Stimulated activated CD4-positive, alpha-beta T cell treated with anti-CD3 and anti-CD28 coated beads, Interleukin-2, amount 100 ng/mL, for 24 hours (primary cell): ENCODE results near the gene TMEM239.
A peak's percentile ranks its signal among the peaks of the same experiment; 100 is the strongest.
"Not testable (repeated sequence)": the region's sequence is repeated elsewhere in the genome, so short reads cannot be mapped to it uniquely, and the experiment has no call there.

Experiments used
- DNase-seq, 2 donors: peaks; one replicate each; pipeline ENCODE4 v3.0.0-alpha.2; 2020

The TMEM239 gene

DNA sequence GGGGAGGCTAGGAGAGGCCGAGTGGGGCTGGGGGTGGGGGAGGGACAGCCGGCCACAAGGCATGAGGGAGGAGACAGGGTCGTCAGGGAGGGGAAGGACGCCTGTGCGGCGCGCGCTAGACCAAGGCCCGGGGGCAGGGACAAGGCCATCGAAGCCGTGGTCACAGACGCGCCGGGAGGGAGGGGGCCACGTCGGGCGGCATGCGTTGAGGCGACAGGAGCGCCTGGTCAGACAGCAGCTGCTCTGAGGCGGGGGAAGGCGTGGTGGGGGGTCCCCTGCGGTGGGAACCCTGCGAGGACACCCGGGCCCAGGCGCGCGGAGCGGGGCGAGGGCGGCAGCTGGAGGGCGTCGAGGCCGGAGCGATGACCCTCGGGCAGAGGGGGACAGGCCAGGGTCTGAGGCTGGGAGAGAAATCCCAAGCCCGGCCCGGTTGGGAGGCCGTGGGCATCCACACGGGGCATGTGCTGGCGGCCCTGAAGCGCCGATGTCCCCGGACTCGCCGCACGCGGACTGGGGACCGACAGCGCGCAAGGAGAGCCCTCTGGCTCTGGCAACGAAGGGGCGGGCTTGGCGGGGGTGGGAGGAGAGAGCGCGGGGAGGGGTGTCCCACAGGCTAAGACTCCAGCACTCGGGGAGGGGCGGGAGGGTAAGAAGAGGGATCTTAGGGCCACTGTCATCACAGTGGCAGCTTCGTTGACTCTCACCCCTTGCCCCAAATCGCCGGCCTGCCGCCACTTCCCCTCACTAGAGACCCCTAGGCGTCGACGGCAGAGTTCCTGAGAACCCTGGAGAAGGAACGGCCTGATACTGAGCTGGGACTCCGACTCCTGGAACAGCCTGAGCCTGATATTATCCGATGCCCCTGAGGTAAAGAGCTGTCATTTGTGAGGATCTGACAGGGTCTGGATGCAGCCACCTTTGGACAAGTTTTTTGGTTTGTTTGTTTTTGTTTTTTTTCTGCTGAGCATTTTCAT, 5.0 kb downstream of the TMEM239 start:
- peak in 1 of 2 donors; percentile 17 for DNase-seq

DNA sequence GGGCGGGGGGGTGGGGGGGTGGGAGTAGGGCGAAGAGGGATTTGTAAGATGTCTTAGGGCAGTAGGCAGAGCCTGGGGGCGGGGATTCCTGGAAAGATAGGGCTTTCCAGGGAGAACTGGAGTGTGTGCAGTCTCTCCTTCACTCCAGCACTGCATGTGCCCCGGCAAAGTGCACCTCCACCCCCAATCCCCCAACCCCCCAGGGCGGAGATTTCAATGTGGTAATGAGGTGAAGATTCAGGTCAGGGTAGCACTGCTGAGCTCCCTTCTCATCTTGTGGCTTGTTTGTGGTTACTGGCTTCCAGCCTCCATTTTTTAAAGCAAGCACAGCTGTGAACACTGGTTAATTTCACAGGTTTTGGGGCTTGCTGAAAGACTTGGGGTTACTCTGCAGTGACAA, 5.9 kb downstream of the TMEM239 start:
- DNase-seq: no peak

DNA sequence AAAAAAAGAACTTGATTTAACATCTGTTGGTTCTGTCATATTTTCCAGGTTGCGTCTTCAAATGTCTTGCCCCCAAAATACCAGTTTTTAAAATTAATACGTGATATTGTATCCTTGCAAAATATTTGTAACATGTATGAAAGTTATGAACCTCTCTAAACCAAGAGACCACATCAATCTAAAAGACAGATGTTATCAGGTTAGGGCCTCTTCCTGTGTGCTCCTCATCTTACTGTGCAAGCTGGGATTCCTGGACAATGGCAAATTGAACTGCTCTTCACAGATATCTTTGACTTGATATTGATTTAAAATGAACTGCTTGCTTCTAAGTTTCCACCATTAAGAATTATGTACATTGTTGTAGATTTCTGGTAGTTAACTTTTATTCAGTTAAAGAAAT, 9.6 kb downstream of the TMEM239 start:
- DNase-seq: peak in 1 of 2 donors; percentile 11

DNA sequence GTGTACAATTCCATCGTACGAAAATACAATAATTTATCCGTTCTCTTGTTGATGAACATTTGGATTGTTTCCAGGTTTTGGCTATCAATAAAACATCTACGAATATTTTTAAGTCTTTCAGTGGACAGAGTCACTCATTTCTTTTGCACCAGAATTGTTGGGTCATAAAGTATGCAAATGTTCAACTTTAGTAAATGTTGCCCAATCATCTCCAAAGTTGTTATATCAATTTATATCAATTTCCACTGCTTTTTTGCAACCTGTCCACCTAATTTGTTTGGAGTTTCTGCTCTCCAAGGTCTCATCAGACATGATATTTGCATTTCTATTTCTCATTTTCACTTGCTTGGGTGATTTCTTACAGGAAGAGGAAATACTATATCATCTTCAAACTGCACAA, 10.5 kb downstream of the TMEM239 start:
- no peak for DNase-seq

DNA sequence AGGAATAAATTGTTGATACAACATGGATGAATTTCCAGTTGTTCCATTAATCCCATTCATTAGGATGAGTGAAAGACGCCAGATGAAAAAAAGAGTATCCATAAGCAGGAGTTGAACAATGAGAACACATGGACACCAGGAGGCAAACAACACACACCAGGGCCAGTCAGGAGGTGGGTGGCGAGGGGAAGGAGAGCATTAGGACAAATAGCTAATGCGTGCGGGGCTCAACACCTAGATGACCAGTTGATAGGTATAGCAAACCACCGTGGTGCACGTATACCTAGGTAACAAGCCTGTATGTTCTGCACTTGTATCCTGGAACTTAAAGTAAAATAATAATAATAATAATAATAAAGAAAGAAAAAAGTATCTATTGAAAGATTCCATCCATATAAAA, 13.2 kb downstream of the TMEM239 start:
- no peak for DNase-seq

DNA sequence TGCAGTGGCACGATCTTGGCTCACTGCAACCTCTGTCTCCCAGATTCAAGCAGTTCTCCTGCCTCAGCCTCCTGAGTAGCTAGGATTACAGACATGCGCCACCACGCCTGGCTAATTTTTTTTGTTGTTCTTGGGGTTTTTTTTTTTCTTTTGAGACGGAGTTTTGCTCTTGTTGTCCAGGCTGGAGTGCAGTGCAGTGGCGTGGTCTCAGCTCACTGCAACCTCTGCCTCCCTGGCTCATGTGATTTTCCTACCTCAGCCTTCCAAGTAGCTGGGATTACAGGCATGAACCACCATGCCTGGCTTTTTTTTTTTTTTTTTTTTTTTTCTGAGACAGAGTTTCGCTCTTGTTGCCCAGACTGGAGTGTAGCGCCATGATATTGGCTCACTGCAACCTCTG, 15.0 kb downstream of the TMEM239 start:
- not testable (repeated sequence) for DNase-seq

DNA sequence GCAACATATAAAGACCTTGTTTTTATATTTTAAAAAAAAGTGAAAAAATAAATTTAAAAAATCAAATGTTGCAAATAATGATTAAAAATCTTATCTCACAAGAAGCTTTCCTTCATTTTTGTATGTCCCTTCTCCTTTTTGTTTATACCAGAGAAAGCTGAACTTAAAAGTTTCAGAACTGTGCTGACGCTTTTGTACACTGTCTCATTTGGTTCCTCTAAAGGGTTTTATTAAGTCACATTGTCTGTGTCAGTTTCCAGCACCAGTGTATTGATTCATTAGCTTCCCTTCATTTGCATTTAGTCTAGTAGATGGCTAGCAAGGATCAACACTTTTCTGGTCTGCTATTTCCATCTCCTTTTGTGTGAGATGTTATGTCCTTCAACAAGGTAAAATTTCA, 17.6 kb downstream of the TMEM239 start:
- no peak for DNase-seq

DNA sequence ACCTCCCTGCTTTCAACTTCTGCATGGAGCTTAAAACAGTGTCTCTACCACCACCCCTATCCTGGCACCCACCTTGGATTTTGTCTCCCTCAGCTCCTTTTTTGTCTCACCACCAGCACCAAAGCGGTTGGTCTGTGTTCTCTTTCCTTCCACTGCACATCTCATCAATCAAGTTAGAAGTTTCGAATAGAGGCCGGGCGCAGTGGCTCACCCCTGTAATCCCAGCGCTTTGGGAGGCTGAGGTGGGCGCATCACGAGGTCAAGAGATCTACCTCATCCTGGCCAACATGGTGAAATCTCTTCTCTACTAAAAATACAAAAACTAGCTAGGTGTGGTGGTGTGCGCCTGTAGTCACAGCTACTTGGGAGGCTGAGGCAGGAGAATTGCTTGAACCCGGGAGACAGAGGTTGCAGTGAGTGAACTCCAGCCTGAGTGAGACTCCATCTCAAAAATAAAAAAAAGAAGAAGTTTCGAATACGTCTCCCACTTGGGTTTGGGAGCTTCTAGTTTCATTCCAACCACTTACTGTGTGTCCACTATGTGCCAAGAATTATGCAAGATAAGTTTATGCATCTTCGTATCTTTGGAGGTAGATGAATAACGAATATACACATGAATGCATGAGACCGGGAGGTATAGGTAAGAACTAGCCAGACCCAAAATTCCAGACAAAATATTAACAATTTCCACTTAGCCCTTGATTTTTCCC, 18.4 kb downstream of the TMEM239 start:
- DNase-seq: no peak

DNA sequence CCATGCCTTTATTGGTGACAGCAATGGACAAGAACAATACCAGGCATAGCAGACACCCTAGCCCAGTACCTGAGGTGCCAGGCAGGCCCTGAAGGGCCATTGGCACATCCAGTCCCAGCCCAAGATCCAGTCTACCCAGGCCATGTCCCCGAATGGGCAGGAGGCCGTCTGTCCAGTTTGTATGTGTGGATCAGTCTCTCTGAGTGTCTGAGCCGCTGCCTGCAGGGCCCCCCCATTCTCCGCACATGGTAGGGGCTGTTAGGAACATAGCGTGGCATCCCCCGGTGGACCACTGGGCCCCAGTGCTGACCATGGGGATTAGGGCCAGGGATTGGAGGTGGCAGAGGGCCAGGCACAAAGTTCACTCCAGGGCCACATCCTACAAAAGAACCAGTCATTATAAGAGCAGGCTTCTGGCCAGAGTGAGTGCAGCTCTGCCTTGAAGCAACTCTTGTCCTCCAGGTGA, 19.2 kb downstream of the TMEM239 start:
- no peak for DNase-seq

DNA sequence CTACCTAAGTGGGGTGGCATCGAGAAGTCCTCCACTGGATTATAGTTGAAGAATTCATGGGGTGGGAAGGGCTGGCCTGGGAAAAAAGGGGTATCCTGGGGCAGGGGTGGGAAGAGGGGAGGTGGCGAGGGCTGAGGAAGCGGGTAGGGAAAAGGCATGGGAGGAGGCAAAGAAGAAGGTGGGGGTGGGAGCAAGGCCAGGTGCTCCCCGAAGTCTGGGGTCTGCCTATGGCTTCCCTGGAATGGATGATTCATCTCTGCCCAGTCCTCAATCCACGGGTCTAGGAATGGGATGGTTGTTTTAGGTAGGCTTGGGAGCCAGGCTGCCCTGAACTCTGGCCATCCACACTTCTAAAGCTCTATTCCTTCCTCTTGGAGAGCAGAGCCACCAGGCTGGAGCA, 19.9 kb downstream of the TMEM239 start:
- no peak for DNase-seq

DNA sequence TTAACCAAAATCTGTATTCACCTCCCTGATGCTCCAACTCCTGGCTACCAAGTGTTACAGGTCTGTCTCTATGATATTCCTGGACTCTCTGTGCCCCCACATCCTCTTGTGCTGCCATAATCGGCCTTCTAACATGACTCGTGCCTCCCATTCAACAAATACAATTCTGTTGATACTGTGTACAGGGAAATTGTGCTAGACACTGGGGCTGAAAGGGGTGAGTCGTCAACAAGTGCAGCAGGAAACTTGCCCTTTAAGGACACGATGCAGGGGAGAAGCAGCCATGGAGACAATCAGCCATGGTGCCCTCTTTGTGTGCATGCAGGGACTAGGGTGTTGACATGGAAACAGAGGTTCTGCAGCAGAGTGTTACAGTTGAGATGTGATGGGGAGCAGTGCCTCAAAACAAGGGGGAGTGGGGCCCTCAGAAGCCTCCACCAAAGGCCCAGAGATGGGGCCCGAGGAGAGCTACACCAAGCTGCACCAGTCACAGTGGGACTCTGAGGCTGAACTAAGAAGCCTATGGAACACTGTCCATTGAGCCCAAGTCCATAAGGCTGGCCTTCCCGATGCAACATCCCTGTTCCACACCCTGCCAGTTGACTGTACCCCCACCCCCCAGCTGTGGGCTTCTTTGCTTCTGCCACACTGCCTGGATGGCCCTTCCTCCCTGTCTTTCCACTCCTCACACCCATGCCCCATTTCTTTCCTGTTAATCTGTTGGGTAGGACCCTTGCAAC, 21.2 kb downstream of the TMEM239 start:
- no peak for DNase-seq

DNA sequence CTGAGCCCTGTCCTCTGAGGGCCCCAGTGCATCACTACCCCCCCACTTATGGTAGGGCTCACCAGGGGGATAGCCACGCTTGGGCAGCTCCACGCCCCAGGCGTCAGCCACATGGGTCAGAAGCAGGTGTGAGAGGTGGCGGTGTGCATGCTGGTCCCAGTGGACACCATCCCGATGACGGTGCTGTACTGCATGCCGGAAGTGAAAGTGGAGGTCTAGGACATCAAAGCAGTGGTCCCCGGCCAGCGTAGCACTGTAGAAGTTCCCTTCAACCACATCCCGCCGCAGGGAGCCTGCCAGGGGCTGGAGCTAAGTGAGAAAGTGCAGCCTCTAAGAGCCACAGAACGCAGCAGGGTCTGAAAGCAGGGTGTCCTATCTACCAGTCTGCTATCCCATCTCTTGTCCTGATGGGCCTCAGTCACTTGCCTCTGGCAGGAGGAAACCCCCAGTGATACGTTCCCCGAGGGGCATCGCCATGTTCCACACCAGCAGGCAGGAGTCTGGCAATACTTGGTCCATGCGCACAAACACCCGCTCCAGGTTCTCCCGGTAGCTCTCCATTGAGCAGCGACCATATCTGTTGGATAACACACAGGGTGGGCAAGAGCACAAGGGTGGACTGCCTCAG, 22.1 kb downstream of the TMEM239 start:
- no peak for DNase-seq

DNA sequence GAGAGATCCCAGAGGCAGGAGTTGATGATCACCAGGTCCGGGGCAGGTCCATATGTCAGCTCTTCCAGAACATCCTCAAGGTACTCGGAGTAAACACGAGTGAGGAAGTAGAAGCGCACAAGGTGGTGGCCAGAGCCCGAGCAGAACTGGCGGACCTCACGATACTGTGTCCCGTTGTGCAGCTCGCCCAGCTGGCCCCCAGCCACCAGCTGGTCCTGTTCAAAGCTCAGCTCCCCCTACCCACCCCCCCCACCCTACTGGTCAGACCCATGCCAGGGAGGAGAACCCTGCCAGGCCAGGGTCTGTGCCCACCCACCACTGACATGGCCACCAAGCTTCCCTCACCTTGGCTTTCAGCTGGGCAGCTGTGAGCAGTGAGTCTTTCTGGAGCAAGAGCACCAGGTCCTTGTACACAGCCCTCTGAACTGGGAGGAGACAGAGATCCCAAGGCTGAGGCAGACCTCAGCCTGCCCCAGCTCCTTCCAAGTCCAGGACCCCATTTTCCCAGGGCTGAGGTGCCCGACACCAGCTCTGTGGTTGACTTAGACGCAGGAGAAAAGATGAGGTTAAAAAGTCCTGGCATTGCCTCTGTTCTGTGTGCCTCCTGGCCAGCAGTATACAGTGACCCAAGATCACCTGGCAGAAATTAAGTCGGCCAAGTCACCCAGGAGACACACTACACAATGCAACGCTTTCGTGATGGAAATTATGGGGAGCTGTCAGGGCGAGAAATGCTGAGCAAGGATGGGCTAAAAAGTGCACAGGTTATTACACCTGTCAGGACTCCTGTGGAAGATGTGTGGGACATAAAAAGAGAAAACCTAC, 22.9 kb downstream of the TMEM239 start:
- no peak for DNase-seq

DNA sequence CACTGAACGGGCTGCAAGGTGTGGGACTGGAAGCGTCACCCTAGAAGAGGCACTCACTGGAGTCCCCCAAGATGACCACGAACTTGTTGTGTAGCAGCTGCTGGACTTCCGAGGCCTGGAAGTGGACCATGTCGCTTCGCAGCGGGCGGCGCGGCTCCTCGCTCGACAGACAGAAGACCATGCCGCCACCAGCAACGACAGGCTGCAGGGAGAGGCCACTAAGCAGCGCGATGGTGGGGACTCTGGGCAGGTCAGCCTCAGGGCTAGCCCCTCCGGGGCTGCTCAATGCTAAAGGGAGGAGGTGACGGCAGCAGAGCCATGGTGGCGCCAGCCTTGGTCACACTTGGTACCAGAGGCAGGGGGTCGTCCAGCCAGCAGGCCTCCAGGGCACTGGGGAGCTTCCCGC, 23.6 kb downstream of the TMEM239 start:
- no peak for DNase-seq

DNA sequence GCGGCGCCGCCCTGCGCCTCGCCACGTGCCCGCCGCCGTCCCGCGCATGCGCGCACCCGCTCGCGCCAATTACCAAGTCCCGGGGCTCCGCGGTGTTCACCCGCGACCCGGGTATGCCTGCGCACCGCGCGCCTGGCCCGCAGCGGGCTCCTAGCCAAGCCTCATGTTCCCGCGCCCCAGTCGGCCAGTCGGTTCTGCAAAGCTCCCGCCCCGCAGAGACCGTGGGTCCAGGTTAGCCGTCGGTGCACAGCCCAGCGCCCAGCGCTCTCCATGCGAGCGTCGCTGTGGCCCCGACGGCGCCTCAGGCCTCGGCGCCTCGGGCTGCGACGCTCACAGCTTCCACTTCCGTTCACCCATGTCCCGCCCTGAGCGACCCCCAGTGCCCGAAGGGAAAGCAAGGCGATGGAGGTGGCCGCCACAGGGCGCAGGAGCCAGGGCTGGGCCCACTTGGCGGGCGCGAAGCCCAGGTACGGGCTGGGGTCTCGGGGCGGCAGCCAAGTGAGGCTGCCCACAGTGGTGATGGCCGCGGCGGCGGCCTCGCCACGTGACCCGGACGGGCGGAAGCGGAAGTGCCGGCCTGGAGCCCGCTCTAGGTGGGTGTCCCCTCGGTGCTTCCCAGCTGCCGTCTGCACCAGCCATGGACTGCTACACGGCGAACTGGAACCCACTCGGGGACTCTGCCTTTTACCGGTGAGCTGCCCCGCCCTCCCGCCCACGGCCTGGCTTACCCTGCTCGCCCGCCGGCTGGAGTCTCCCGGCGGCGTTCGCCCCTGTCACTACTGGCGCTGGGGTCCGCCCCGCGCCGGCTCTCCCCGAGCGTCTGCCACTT, 24.2 kb downstream of the TMEM239 start, which contains the start of the genes PCED1A and VPS16:
Gene PCED1A (minus strand): TSS at position 518 of the 829 bp plus-strand sequence. CDS start 743 bp downstream, outside the sequence.
Gene VPS16 (plus strand): TSS at position 608 of the 829 bp plus-strand sequence. CDS start 30 bp downstream, at position 638.
- peak; percentile 91 for DNase-seq

DNA sequence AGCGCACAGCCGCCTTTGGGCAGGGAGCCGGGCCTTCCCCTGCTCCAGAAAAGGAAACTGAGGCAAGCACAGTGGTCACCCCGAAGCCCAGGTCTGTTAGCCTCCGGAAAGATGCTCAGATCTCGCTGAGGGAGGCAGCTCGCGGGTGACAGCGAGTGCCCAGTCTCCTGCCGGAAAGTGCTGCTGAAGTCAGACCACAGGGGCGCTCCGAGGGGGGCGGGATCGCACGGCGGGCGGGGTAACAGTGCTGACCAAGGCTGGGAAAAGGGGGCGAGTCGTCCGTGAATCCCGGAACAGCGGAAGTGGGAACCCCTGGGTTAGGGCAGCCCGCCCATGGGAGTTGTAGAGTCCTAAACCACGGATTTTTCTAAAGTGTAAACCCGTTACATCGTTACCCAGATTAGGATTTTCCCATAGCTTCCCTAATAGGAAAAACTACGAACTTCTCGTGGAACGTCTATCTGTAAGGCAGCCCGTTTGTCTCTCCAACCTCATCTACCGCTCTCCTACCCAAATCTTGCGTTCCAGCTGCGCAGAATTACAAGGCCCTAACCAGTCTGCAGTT, 24.9 kb downstream of the TMEM239 start:
- DNase-seq: peak; percentile 49 to 59

DNA sequence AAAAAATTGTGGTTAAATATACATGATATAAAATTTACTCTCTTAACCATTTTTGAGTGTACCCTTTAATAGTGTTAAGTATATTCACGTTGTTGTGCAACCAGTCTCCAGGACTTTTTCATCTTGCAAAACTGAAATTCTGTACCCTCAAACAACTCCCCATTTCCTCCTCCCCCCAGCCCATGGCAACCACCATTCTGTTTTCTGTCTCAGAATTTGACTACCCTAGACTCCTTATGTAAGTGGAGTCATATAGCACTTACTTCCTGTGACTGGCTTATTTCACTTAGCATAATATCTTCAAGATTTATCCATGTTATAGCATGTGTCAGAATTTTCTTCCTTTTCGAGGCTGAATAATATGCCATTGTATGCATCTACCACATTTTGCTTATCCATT, 29.4 kb downstream of the TMEM239 start:
- no peak for DNase-seq

DNA sequence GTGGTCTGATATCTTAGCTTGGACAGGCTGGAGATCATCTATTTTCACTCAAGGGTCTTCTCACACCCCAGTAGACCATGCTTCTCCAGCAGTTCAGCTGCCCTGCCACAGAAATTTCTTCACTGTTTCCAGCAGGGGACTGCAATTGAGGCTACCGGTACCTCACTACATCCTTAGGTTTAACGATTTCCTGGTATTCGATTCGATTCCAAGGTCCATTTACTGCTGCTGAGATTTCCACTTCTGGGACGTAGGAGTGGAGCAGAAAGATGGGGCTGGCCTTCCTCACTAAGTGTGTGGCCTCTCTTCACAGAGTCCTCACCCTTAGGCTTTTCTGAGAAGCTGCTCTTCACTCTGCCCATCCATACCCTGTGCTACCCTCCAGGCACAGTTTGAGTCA, 30.5 kb downstream of the TMEM239 start:
- no peak for DNase-seq

DNA sequence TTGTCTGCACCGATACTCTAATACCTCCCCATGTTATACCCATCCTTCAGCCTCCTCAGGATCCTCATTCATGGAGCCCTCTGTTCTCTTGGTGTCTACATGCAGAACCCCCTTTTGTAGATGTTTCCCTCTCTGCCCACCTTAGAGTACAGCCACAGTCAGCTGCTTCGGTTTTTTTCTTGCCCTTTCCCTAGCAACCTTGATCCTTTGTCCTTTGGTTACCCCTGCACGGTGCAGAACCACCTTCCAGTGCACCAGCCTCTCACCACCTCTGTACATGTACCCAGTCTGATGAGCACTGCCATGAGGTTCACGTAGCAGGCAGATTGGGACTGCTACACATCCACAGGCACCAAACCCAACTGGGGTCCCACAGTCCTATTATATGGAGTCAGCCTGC, 31.6 kb downstream of the TMEM239 start:
- DNase-seq: no peak

DNA sequence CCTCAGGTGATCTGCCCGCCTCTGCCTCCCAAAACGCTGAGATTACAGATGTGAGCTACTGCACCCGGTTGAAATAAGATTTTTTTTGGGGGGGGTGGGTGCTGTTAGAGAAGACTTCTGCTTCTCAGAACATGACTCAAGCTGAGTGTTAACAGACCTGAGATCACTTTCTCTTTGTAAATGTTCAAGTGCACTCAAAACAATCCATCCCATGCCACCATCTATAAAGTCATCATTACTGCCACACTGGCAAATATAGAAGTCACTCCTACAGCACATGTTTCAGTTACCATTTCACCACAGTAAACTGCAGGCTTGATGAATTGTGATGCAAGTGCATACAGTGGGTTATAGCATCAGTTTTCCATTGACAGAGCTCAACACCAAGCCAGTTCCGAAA, 33.4 kb downstream of the TMEM239 start:
- DNase-seq: no peak
